Psoas muscle (tissue), 8 donors: Measurements from ENCODE around the gene RHOG. TPM values are rescaled to one million over a fixed set of nuclear protein-coding genes. Genes with fewer than 3 reads are reported as not detected.

ENCODE experiments used
- ATAC-seq, 4 donors: fragments of 200-7000 bp; cut with Tn5 transposase; one replicate each; pipeline ENCODE4 v1.9.1; 2020; ENCODE audit warnings: moderate library complexity in 3 of 4, mild to moderate bottlenecking in 2 of 4
- DNase-seq, 2 donors: peaks; one replicate each; pipeline ENCODE4 v3.0.0-alpha.2; 2020
- H3K27ac ChIP-seq: fragments of 200-600 bp; one replicate; pipeline ENCODE4 v1.8.0; 2022
- H3K27me3 ChIP-seq, 3 donors: fragments of 200-600 bp in 1 of 3; one replicate each; pipeline versions ENCODE4 v1.6.1 to v1.8.0; 2013 to 2022; ENCODE audit warnings: low read length in 2 of 3, mild to moderate bottlenecking in 2 of 3, moderate library complexity in 1 of 3; ENCODE audit not compliant: insufficient read depth in 3 of 3
- H3K36me3 ChIP-seq, 2 donors: fragments of 200-600 bp in 1 of 2; one replicate each; pipeline versions ENCODE4 v1.6.1 to v1.8.0; 2013 to 2022; ENCODE audit warnings: low read depth in 1 of 2, mild to moderate bottlenecking in 1 of 2, moderate library complexity in 1 of 2; ENCODE audit not compliant: insufficient read depth in 1 of 2
- H3K4me1 ChIP-seq: fragments of 200-600 bp; one replicate; pipeline ENCODE4 v1.8.0; 2022
- H3K4me3 ChIP-seq: fragments of 200-600 bp; one replicate; pipeline ENCODE4 v1.8.0; 2022; ENCODE audit warnings: mild to moderate bottlenecking
- H3K9me3 ChIP-seq: fragments of 200-600 bp; one replicate; pipeline ENCODE4 v1.8.0; 2022
- CTCF ChIP-seq: fragments of 200-600 bp; IDR thresholded peaks from one replicate; pipeline ENCODE4 v1.8.0; 2022; ENCODE audit warnings: antibody characterized with exemption
- WGBS, 3 donors: extraction: QIAGEN DNeasy Blood & Tissue Kit; methylation state at CpG; one replicate each; pipeline versions ENCODE4 v1.1.6 to v1.1.7; 2013; 5-methylcytosine and 5-hydroxymethylcytosine counted together
- intact Hi-C, 2 donors: fragments of 100-400 bp; cut with DNase I; formaldehyde crosslinking; loops; one replicate each; pipeline versions ENCODE4 v1.11.0 to v1.14.2; 2022
- polyA plus RNA-seq, 3 donors: library from polyadenylated mRNA; stranded (reverse); fragments of 200-250 nt; gene quantifications; one replicate each; pipeline ENCODE4 v1.2.3, GENCODE V29; 2013
- total RNA-seq, 4 donors: library from RNA; stranded (reverse); fragmentation: NEBNext Ultra II Directional in 2 of 4; extraction: Animal tissue kit (Norgen Biotek cat#: 25700) in 2 of 4; gene quantifications; one replicate each; pipeline versions ENCODE4 v1.2.1 to v1.2.4, GENCODE V29; 2021 to 2023
- donor health status: healthy with polysubstance abuse.
- donor health status: DM: no; HTN: no; CAD: no; lungs with moderate emphysema.
- donor health status: Bipolar disorder and iron deficiency.
- donor health status: healthy.
- donor health status: DM: yes; HTN: yes; CAD: no.
- donor health status: DM: no; HTN: no; CAD: no.
- donor health status: DM: no; HTN: no; CAD: no.
- donor health status: DM: yes; HTN: yes; CAD: no.

Gene RHOG
- total and polyA plus RNA-seq, 7 donors, result 22.4 to 80.1 (median 40.9) TPM

- intact Hi-C loops, result no loop called here
- 61 to 94% (median 66%) methylated on average over 2 of the region's 2 CpGs for WGBS, 3 donors
Observed at GRCh38 chr11:3873712-3874349, 33.1 kb upstream of the RHOG start.

GRCh38 chr11:3867209-3868091 lies 26.7 kb upstream of the RHOG start:
- WGBS, 3 donors, result 10 to 24% (median 11%) methylated on average over 6 of the region's 6 CpGs
- Histone ChIP-seq H3K9me3 (no peaks in the 10 kb centered on the region), H3K36me3 (no peaks in the 10 kb centered on the region), H3K27me3 (no peaks in the 10 kb centered on the region), H3K27ac (peak overlapping the region; percentile 79), H3K4me1 (peaks cover 72% of the 10 kb centered on the region), H3K4me3 (peak overlapping the region; percentile 21)
- intact Hi-C loops, result no loop called here
- DNase-seq, result no peak
- no peak for TF ChIP-seq CTCF
- peak; percentile 72 to 89 (median 88) for ATAC-seq

More at GRCh38 chr11:3873712-3874349, 33.1 kb upstream of the RHOG start:
- Histone ChIP-seq H3K36me3 (no peaks in the 10 kb centered on the region), H3K9me3 (no peaks in the 10 kb centered on the region), H3K27ac (peak overlapping the region; percentile 43), H3K27me3 (no peaks in the 10 kb centered on the region), H3K4me1 (peaks cover 45% of the 10 kb centered on the region), H3K4me3 (no peak overlapping the region)
- no peak for TF ChIP-seq CTCF
- ATAC-seq (peak in 1 of 4 donors; percentile 21), DNase-seq (no peak)

- Histone ChIP-seq H3K36me3 (no peaks in the 10 kb centered on the region), H3K4me3 (no peak overlapping the region), H3K27ac (peak overlapping the region; percentile 79), H3K9me3 (no peaks in the 10 kb centered on the region), H3K4me1 (peaks cover 75% of the 10 kb centered on the region), H3K27me3 (no peaks in the 10 kb centered on the region)
- intact Hi-C loops, result no loop called here
- DNase-seq, result no peak
- no peak for TF ChIP-seq CTCF
- no peak for ATAC-seq
Observed at GRCh38 chr11:3866836-3867208, 26.1 kb upstream of the RHOG start.

GRCh38 chr11:3866206-3866605 lies 25.4 kb upstream of the RHOG start:
- Histone ChIP-seq H3K9me3 (no peaks in the 10 kb centered on the region), H3K4me3 (peak overlapping the region; percentile 27), H3K4me1 (peaks cover 80% of the 10 kb centered on the region), H3K27ac (peak overlapping the region; percentile 79), H3K36me3 (no peaks in the 10 kb centered on the region), H3K27me3 (no peaks in the 10 kb centered on the region)
- ATAC-seq, result peak in 3 of 4 donors; percentile 49 to 71 (median 52)
- DNase-seq, result peak; percentile 30 to 59
- no peak for TF ChIP-seq CTCF
- 61 to 86% (median 69%) methylated on average over 5 of the region's 5 CpGs for WGBS, 3 donors
- intact Hi-C loops, result no loop called here
